Astrocyte (in vitro differentiated cells and primary cell): ENCODE measurements around the gene SCAPER.

ENCODE experiments used
- EZH2 ChIP-seq: IDR thresholded peaks from 2 replicates; pipeline ENCODE4 v1.6.1; 2012; ENCODE audit warnings: mild to moderate bottlenecking, low read length, inconsistent platforms; ENCODE audit not compliant: insufficient read depth
- TF ChIP-seq, protein P1 (sequence below): IDR thresholded peaks from 2 replicates; pipeline ENCODE4 v1.5.1; 2011; ENCODE audit warnings: low read depth, mild to moderate bottlenecking, inconsistent platforms, low read length, moderate library complexity; ENCODE audit not compliant: insufficient read depth

DNA sequence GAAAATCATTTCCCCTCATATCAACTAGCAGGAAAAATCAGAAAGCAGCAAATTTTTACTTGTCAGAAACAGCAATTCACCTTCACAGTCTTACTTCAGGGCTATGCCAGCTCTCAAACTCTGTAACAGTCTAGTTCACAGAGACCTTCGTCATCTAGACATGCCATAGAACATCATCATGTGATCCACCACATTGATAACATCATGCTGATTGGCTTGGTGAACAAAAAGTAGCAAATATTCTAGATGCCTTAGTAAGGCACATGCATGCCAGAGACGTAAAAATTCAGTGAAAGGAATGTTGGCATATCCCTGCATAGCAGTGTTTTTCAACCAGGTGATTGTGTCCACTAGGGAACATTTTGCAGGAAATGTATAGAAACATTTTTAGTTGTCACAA lies 8.6 kb upstream of the SCAPER start:
- TF ChIP-seq, protein P1, sequence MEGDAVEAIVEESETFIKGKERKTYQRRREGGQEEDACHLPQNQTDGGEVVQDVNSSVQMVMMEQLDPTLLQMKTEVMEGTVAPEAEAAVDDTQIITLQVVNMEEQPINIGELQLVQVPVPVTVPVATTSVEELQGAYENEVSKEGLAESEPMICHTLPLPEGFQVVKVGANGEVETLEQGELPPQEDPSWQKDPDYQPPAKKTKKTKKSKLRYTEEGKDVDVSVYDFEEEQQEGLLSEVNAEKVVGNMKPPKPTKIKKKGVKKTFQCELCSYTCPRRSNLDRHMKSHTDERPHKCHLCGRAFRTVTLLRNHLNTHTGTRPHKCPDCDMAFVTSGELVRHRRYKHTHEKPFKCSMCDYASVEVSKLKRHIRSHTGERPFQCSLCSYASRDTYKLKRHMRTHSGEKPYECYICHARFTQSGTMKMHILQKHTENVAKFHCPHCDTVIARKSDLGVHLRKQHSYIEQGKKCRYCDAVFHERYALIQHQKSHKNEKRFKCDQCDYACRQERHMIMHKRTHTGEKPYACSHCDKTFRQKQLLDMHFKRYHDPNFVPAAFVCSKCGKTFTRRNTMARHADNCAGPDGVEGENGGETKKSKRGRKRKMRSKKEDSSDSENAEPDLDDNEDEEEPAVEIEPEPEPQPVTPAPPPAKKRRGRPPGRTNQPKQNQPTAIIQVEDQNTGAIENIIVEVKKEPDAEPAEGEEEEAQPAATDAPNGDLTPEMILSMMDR: no peak
- TF ChIP-seq EZH2: no peak
